Stimulated activated CD8-positive, alpha-beta memory T cell treated with anti-CD3 and anti-CD28 coated beads, Interleukin-12 subunit alpha, Interleukin-12 subunit beta, amount 100 ng/mL, for 24 hours (primary cell): ENCODE data around the gene MACROD2.

ENCODE experiments used
- DNase-seq: peaks from one replicate; pipeline ENCODE4 v3.0.0-alpha.2; 2020; ENCODE audit errors: extremely low read depth

Gene MACROD2

GRCh38 chr20:14062786-14063185, 67.5 kb downstream of the MACROD2 start:
- DNase-seq, result no peak

GRCh38 chr20:14064333-14064732, 69.0 kb downstream of the MACROD2 start:
- DNase-seq, result no peak

GRCh38 chr20:14064921-14065320, 69.6 kb downstream of the MACROD2 start:
- DNase-seq, result no peak

- DNase-seq, result no peak
These were observed 70.5 kb downstream of the MACROD2 start for GRCh38 chr20:14065774-14066173.

- DNase-seq, result no peak
These were observed 72.3 kb downstream of the MACROD2 start for GRCh38 chr20:14067603-14068002.

GRCh38 chr20:14069796-14070195, 74.5 kb downstream of the MACROD2 start:
- DNase-seq, result no peak

GRCh38 chr20:14093652-14094051, 98.3 kb downstream of the MACROD2 start:
- no peak for DNase-seq

- DNase-seq, result no peak
These were observed 102.9 kb downstream of the MACROD2 start for GRCh38 chr20:14098261-14098660.

- DNase-seq, result no peak
These were observed 118.1 kb downstream of the MACROD2 start for GRCh38 chr20:14113416-14113815.

GRCh38 chr20:14114065-14114704, 118.9 kb downstream of the MACROD2 start:
- no peak for DNase-seq

GRCh38 chr20:14116037-14116436, 120.7 kb downstream of the MACROD2 start:
- DNase-seq, result no peak

- no peak for DNase-seq
These were observed 122.5 kb downstream of the MACROD2 start for GRCh38 chr20:14117768-14118167.

GRCh38 chr20:14126856-14127255, 131.5 kb downstream of the MACROD2 start:
- no peak for DNase-seq

GRCh38 chr20:14127514-14128223, 132.4 kb downstream of the MACROD2 start:
- no peak for DNase-seq

- no peak for DNase-seq
These were observed 138.7 kb downstream of the MACROD2 start for GRCh38 chr20:14134004-14134403.

GRCh38 chr20:14142171-14142570, 146.9 kb downstream of the MACROD2 start:
- DNase-seq, result no peak

GRCh38 chr20:14142964-14143627, 147.8 kb downstream of the MACROD2 start:
- no peak for DNase-seq

GRCh38 chr20:14148042-14148441, 152.7 kb downstream of the MACROD2 start:
- DNase-seq, result no peak

- DNase-seq, result no peak
These were observed 160.0 kb downstream of the MACROD2 start for GRCh38 chr20:14155361-14155760.

GRCh38 chr20:14178528-14178927, 183.2 kb downstream of the MACROD2 start:
- no peak for DNase-seq

- no peak for DNase-seq
These were observed 183.6 kb downstream of the MACROD2 start for GRCh38 chr20:14178952-14179351.

- DNase-seq, result no peak
These were observed 194.6 kb downstream of the MACROD2 start for GRCh38 chr20:14189794-14190402.

- DNase-seq, result no peak
These were observed 196.2 kb downstream of the MACROD2 start for GRCh38 chr20:14191559-14191958.
